Fibroblast of upper back skin (primary cell): ENCODE data around the gene DIS3.
"Not testable (repeated sequence)": the region's sequence is repeated elsewhere in the genome, so short reads cannot be mapped to it uniquely, and the experiment has no call there.

Source experiments
- DNase-seq: peaks from one replicate; pipeline ENCODE4 v3.0.0-alpha.2; 2013

The DIS3 gene, protein sequence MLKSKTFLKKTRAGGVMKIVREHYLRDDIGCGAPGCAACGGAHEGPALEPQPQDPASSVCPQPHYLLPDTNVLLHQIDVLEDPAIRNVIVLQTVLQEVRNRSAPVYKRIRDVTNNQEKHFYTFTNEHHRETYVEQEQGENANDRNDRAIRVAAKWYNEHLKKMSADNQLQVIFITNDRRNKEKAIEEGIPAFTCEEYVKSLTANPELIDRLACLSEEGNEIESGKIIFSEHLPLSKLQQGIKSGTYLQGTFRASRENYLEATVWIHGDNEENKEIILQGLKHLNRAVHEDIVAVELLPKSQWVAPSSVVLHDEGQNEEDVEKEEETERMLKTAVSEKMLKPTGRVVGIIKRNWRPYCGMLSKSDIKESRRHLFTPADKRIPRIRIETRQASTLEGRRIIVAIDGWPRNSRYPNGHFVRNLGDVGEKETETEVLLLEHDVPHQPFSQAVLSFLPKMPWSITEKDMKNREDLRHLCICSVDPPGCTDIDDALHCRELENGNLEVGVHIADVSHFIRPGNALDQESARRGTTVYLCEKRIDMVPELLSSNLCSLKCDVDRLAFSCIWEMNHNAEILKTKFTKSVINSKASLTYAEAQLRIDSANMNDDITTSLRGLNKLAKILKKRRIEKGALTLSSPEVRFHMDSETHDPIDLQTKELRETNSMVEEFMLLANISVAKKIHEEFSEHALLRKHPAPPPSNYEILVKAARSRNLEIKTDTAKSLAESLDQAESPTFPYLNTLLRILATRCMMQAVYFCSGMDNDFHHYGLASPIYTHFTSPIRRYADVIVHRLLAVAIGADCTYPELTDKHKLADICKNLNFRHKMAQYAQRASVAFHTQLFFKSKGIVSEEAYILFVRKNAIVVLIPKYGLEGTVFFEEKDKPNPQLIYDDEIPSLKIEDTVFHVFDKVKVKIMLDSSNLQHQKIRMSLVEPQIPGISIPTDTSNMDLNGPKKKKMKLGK

DNA sequence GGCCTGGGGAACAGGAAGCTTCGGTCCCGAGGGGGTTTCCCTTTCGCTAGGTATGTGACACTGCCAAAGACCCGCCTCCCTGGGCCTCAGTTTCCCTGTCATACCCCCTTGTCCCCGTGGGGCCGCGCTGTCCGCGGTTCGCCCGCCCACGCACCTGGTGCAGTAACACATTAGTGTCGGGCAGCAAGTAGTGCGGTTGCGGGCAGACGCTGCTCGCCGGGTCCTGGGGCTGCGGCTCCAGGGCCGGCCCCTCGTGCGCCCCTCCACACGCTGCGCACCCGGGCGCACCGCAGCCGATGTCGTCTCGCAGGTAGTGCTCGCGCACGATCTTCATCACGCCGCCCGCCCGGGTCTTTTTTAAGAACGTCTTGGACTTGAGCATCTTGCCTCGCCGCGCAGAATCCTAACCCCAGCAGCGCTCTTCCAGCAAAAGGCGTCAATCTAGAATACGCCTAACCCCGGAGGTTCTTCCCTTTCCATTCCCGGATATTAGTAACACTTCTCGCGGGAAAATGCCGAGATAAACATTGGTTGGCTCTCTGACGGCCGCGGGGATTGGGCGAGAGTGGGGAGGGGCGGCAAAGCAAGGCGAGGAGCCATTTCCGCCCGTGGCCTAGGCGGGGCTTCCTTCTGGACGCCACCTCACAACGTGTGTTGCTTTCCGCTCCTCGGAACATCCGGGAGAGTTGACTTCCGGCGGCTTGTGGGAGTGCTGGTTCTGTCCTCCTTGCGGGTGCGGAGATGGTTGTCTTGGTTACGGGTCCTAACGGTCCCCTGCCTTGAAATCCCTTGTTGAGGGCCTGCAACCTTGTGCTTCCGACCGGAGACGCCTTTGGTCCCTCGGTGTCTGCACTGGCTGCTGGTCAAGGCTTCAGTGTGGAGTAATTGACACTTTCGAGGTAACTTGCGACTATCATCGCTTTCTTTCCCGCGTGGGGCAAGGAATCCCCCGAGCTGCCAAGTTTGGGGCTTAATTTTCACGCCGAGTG is at the start of gene DIS3, which contains the start of gene PIBF1:
Gene DIS3, minus strand, starts transcription at position 450 of the 989 bp plus-strand sequence. Its CDS starts 68 bp downstream, at position 382.
Gene PIBF1, plus strand, starts transcription at position 683 of the 989 bp plus-strand sequence. CDS start 1,337 bp downstream, outside the sequence.
- DNase-seq = peak; percentile 98

DNA sequence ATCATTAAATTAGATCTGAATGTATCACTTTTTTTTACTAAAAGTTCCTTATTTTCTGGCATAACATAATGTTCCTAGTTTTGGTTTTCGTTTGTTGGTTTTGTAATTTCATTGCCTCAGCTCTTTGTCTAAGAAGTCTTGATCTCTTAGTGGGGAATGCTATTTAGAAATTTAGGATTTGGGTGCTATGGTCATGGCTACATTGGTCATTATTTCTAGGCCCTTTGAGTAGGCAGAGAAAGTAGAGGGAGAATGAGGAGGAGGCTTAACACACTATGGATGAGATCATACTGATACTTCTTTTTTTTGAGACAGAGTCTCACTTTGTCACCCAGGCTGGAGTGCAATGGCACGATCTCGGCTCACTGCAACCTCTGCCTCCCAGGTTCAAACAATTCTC is 42.0 kb upstream of the DIS3 start:
- DNase-seq = no peak

- DNase-seq = no peak
Observed at GRCh38 chr13:72823081-72823480, 41.4 kb upstream of the DIS3 start.

DNA sequence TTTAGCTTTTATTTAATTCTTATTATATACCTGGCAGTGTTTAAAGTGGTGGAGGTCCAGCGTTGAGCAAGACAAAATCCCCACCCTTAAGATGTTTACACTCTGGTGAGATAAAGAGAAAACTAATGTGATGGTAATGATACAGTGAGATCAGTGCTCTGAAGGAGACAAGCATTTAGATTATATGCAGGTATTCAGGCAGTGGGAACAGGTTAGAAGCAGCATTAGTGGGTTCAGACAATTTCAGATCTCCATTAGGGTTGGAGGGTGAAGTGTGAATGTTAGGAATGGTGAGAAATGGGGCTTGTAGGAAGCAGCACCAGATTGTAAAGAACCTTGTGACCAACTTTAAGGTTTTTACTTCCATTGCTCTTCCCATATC is 39.2 kb upstream of the DIS3 start:
- no peak for DNase-seq

DNA sequence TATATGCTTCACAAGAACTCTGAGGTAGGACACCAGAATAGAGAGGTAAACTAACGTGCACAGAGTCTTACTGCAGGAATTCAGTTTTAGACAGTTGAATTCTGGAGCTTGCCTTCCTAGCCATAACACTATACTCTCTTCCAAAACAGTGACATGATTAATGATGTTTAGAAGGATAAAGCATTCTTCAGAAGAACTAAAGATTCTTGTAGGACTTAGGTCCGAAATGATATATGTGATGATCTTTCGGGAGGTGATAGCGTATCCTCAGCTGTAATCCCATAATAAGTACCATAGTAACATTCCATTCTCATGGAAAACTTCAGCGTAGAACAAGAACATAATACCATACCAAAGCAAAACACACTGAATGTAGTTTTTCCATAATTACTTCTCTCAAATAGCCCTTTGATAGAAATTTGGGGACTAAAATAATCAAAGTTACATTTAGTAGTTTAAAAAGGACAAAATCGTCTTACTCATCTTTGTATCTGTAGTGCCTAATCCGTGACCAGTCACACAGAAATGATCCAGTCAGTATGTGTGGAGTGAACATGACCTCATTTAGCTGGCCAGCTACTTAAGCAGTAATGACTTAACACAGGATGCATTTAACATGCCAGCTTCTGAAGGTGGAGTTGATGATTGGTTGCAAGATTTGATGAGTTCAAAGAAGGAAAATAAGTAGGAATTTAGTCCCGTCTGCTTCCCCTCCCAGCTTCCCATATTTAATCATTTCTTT is 38.6 kb upstream of the DIS3 start:
- DNase-seq = peak; percentile 56

DNA sequence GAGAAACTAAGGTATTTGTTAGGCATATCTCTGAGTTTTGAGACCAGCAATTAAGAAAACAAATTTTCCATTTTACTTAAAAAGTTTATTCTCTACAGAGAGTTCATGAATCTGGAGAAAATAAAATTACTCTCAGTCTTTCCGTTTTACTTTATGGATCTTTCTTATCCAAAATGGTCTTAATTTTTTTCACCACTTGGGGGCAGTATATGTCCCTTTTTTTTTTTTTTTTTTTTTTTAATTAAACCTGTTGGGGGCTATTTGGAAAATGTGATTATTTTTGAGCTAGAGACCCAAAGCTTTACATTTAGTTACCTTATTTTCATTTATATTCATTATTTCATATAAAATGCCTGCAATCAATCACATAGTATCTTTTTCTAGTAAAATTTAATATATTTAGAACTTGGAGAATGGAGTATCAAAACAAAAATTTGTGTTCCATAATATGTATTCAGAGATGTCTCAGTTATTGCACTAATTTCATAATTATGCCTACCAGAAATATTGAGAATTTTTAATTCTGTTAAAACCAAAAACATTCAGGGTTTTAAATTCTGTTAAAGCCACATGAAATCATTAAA is 27.3 kb upstream of the DIS3 start:
- peak; percentile 25 for DNase-seq

DNA sequence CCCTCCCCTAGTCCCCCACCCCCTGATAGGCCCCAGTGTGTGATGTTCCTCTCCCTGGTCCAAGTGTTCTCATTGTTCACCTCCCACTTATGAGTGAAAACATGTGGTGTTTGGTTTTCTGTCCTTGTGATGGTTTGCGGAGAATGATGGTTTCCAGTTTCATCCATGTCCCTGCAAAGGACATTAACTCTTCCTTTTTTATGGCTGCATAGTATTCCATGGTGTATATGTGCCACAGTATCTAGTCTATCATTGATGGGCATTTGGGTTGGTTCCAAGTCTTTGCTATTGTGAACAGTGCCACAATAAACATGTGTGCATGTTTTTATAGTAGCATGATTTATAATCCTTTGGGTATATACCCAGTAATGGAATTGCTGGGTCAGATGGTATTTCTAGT is 24.8 kb upstream of the DIS3 start:
- DNase-seq = not testable (repeated sequence)

DNA sequence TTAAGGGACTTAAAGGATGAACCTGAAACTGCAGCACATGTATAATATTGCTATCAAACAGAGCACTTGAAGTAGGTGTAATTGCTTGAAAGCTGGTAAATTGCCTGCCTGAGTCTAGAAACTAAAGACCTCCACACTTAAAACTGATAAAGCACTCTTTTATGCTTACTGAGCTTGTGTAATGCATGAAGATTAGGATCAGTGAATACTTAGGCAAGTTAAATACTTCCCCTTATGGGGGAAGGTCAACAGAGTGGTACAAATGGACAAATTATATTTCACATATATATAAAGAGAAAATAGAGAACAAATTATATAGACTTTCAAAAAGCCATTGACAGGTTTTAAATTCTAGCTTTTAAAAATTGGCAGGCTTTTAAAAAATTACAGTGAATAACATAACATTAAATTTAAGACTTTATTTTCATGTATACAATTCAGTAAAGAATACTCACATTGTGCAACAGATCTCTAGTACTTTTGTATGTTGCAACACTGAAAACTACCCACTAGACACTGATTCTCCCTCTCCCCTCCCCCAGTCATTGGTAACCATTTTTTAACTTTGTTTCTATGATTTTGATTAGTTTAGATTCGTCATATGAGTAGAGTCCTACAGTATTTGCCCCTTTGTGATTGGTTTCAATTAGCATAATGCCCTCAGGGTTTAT is 24.1 kb upstream of the DIS3 start:
- DNase-seq = no peak

- no peak for DNase-seq
Observed at GRCh38 chr13:72804301-72804700, 22.6 kb upstream of the DIS3 start.

DNA sequence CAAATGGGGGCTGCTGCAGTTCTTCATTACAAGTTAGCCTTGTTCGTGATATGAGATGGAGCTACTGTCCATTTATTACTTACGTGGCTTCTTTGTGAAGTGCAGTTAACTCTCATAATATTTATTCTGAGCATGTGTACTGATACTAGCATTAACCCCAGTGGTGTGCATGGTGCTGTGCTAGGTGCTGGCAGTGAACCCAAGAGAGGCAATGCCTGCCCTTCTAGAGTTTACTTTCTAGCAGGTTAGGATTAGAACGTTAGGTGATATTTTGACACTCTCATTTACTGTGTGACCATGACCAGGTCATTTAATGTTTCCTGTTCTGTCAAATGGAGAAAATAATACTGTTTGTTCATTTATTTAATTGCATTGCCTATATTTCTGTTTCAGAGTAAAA is 17.1 kb upstream of the DIS3 start:
- no peak for DNase-seq

- no peak for DNase-seq
Observed at GRCh38 chr13:72792640-72793039, 10.9 kb upstream of the DIS3 start.

GRCh38 chr13:72788831-72789230 is 7.1 kb upstream of the DIS3 start:
- DNase-seq = no peak

DNA sequence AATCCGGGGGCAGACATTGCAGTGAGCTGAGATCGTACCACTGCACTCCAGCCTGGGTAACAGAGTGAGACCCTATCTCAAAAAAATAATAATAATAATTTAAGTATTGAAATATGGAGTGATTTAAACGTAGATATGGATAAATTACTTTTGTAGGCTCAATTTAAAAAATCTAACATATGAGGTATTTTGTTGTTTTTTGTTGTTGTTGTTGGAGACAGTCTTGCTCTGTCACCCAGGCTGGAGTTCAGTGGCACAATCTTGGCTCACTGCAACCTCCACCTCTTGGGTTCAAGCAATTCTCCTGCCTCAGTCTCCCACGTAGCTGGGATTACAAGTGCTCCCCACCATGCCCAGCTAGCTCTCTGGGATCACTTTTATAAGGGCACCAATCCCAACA is 3.0 kb upstream of the DIS3 start:
- DNase-seq = not testable (repeated sequence)

- no peak for DNase-seq
Observed at GRCh38 chr13:72782717-72783116, 1.0 kb upstream of the DIS3 start.

DNA sequence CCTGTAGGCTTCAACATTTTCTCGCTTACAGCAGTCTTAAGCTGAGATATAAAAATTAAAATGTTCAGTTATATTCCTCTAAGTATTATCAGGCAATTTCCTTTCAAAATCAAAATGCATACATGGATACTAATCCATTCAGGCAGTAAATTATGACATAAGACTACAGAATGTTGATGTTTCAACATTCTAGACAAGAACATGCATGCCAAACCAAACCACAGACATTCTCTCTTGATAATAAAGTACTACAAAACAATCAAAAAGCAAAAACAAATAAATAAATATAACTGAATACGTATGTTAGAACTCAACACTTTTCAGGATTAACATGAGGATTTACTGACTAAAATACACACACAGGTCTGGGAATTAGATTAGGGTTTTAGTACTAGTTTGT is 7.7 kb downstream of the DIS3 start:
- DNase-seq = no peak

- DNase-seq = no peak
Observed at GRCh38 chr13:72763411-72763810, 18.3 kb downstream of the DIS3 start.

DNA sequence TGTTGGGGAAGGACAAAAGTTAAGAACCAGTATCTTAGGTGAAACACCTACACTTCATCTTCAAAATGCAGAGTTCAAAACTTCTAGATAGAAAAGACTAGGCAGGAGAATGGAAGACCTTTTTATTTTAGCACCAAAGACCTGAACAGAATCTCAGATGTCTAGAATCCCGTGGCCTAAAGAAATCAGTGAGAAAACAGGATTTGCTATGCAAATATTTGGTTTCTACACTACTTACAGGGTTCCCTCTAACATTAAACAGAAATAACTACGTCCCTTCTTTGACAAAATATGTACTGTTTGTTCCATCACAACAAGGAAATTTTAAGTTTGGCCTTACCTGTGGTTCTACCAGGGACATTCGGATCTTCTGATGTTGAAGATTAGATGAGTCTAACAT is 21.5 kb downstream of the DIS3 start:
- DNase-seq = no peak

DNA sequence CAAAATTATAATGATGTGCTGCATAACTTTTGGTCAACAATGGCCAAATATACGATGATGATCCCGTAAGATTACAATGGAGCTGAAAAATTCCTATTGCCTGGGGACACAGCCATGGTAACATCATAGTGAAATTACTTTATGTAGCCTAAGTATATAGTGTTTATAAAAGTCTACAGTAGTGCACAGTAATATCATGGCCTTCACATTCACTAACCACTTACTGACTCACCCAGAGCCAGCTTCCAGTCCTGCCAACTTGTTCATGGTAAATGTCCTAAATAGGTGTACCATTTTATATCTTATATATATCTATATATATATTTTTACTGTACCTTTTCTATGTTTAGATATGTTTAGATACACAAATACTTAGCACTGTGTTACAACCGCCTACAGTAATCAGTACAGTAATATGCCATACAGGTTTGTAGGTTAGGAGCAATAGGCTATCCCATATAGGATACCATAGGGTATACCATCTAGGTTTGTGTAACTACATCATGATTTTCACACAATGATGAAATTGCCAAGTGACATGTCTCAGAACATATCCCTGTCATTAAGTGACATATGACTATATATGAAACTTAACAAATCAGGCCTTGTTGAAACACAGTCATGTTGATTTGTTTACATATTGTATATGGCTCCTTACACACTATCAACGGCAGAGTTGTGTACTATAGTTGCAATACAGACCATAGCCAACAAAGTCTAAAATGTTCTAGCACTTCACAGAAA is 23.7 kb downstream of the DIS3 start:
- no peak for DNase-seq

DNA sequence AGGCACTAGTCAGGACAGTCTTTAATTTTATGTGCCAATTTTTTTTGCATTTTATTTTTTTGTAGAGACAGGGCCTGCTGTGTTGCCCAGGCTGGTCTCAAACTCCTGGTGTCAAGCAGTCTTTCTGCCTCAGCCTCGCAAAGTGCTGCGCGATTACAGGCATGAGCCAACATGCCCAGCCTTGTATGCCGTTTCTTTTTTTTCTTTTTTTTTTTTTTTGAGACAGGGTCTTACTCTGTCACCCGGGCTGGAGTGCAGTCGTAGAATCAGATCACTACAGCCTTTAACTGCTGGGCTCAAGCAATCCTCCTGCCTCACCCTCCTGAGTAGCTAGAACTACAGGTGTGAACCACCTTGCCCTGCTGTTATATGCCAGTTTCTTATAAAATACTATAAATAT is 27.6 kb downstream of the DIS3 start:
- no peak for DNase-seq

DNA sequence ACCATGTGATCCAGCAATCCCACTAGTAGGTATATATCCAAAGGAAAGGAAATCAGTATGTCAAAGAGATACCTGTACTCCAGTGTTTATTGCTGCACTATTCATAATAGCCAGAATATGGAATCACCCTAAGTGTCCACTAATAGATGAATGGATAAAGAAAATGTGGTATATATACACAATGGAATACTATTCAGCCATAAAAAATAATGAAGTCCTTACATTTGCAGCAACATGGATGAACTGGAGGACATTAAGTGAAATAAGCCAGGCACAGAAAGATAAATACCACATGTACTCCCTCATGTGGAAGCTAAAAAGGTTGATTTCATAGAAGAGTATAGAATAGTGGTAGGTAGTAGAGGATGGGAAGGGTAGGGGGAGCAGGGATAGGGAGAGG is 30.5 kb downstream of the DIS3 start:
- no peak for DNase-seq
